GM12864 (cell line): ENCODE measurements around the gene CNIH3.

Source experiments
- DNase-seq: peaks from one replicate; pipeline ENCODE4 v3.0.0-alpha.2; 2011; ENCODE audit warnings: low read depth
- H3K4me3 ChIP-seq: 2 replicates; pipeline ENCODE4 v1.5.1; 2011; ENCODE audit warnings: mild to moderate bottlenecking, low read depth, low read length, control low read depth
- CTCF ChIP-seq: IDR thresholded peaks from 2 replicates; pipeline ENCODE4 v1.5.1; 2011; ENCODE audit warnings: low read depth, mild to moderate bottlenecking, moderate library complexity, low read length, control low read depth, inconsistent platforms; ENCODE audit errors: missing control alignments

CNIH3 gene

GRCh38 chr1:224691148-224691925 lies 75.2 kb downstream of the CNIH3 start:
- H3K4me3 ChIP-seq = no peak overlapping the region
- no peak for TF ChIP-seq CTCF
- no peak for DNase-seq

- no peak for DNase-seq
- H3K4me3 ChIP-seq = no peak overlapping the region
- TF ChIP-seq CTCF = no peak
Observed at GRCh38 chr1:224694969-224695368, 78.9 kb downstream of the CNIH3 start.

- H3K4me3 ChIP-seq = no peak overlapping the region
- no peak for TF ChIP-seq CTCF
Observed at GRCh38 chr1:224696021-224696420, 79.9 kb downstream of the CNIH3 start.

GRCh38 chr1:224696891-224697765 lies 81.0 kb downstream of the CNIH3 start:
- DNase-seq = no peak
- TF ChIP-seq CTCF = no peak
- H3K4me3 ChIP-seq = no peak overlapping the region

More at GRCh38 chr1:224696021-224696420, 79.9 kb downstream of the CNIH3 start:
- DNase-seq = no peak

- H3K4me3 ChIP-seq = no peak overlapping the region
- no peak for TF ChIP-seq CTCF
- no peak for DNase-seq
Observed at GRCh38 chr1:224698015-224698451, 81.9 kb downstream of the CNIH3 start.

GRCh38 chr1:224700918-224701531 lies 84.9 kb downstream of the CNIH3 start:
- no peak for DNase-seq
- peak; percentile 70 for TF ChIP-seq CTCF
- no peak overlapping the region for H3K4me3 ChIP-seq
